Gastrocnemius medialis (tissue), 4 donors: ENCODE measurements around the gene TWSG1.

ENCODE experiments used
- CTCF ChIP-seq, 5 experiments: fragments of 450-650 bp in 3 of 5; fragments of 200-600 bp in 2 of 5; sonication (generic) in 2 of 5; IDR thresholded peaks in 4 of 5; conservative IDR thresholded peaks in 1 of 5; 1 replicate in 4 of 5; 2 replicates in 1 of 5; pipeline ENCODE4 v1.5.1; 2016 to 2019; ENCODE audit warnings: antibody characterized with exemption in 5 of 5, mild to moderate bottlenecking in 3 of 5, moderate library complexity in 3 of 5
- POLR2A ChIP-seq, 2 donors: fragments of 450-650 bp; IDR thresholded peaks; one replicate each; pipeline ENCODE4 v1.6.1; 2017; ENCODE audit warnings: antibody characterized with exemption in 2 of 2, mild to moderate bottlenecking in 2 of 2, moderate library complexity in 2 of 2

- TF ChIP-seq CTCF (IDR thresholded peaks at IDR 0.05 in 4 of 5, conservative IDR thresholded peaks at IDR 0.05 in 1 of 5) (no peak), POLR2A (IDR thresholded peaks at IDR 0.05) (no peak)
These were observed 70.0 kb downstream of the TWSG1 start for GRCh38 chr18:9404565-9405060.
